KOPT-K1 (cell line): ENCODE measurements around the gene ZACN.
"Not testable (repeated sequence)": the region's sequence is repeated elsewhere in the genome, so short reads cannot be mapped to it uniquely, and the experiment has no call there.

Experiments
- H3K27ac ChIP-seq: fragments of 200-600 bp; sonication (generic); 2 replicates; pipeline ENCODE4 v1.5.1; 2016; ENCODE audit warnings: antibody characterized with exemption, mild to moderate bottlenecking, low read depth, low read length; ENCODE audit not compliant: poor library complexity, severe bottlenecking
- H3K36me3 ChIP-seq: fragments of 200-600 bp; sonication (generic); 2 replicates; pipeline ENCODE4 v1.5.1; 2017; ENCODE audit warnings: antibody characterized with exemption, mild to moderate bottlenecking, low read length, moderate library complexity; ENCODE audit not compliant: insufficient read depth
- H3K9me3 ChIP-seq: fragments of 200-600 bp; sonication (generic); 2 replicates; pipeline ENCODE4 v1.5.1; 2017; ENCODE audit warnings: antibody characterized with exemption, low read length, mild to moderate bottlenecking; ENCODE audit not compliant: insufficient read depth, poor library complexity, severe bottlenecking

The ZACN gene

DNA sequence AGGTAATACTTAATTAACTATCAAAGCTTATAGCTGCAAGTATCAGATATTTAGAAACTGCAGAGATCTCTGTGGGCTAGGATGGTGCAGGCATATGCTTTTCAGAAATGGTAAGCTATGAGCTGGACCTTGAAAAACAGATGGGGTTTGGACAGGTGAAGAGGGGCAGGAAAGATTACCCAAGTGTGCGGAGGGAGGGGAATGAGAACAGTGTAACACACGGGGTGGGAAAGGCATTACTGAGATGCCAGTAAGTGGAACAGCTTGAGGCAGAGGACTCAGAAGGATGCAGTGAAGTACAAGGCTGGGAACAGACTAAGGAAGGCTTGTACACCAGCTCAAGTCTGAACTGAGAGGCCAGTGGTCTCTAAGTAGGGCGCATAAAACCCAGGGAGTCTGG is 29.7 kb upstream of the ZACN start:
- Histone ChIP-seq H3K9me3 (no peaks in the 10 kb centered on the region), H3K36me3 (peaks cover 98% of the 10 kb centered on the region), H3K27ac (no peak overlapping the region)

DNA sequence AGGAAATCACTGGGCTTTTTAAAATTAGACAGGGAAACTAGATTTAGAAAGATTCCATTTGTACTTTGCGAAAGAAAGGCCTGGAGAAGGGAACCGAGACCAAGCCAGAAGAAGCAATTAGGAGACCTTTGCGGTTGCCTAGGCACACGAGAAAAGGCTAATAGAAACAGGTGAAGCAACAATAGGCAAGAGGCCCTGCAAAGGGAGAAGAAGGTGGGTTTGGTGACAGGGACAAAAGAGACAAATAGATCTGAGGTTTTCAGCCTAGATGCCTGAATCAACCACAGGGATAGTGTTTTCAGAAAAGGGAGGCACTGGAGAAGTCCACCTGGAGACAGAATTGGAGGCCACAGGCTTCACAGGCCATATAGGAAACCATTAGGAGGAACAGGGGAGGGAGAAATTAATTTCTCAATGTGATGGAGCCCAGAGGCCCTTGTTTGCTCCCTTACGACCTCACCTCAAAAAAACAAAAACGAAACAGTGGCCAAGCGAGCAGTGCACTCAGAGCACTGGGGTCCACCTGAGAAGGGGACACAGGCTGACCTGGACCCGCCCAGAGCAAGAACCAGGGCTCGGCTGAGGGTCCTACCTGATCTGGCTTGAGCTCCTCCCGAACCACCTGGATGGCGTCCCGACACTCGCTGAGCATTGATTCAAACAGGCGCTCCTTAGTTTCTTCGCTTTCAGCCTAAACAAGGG is 29.0 kb upstream of the ZACN start:
- Histone ChIP-seq H3K27ac (no peak overlapping the region), H3K36me3 (peaks cover 98% of the 10 kb centered on the region), H3K9me3 (no peaks in the 10 kb centered on the region)

DNA sequence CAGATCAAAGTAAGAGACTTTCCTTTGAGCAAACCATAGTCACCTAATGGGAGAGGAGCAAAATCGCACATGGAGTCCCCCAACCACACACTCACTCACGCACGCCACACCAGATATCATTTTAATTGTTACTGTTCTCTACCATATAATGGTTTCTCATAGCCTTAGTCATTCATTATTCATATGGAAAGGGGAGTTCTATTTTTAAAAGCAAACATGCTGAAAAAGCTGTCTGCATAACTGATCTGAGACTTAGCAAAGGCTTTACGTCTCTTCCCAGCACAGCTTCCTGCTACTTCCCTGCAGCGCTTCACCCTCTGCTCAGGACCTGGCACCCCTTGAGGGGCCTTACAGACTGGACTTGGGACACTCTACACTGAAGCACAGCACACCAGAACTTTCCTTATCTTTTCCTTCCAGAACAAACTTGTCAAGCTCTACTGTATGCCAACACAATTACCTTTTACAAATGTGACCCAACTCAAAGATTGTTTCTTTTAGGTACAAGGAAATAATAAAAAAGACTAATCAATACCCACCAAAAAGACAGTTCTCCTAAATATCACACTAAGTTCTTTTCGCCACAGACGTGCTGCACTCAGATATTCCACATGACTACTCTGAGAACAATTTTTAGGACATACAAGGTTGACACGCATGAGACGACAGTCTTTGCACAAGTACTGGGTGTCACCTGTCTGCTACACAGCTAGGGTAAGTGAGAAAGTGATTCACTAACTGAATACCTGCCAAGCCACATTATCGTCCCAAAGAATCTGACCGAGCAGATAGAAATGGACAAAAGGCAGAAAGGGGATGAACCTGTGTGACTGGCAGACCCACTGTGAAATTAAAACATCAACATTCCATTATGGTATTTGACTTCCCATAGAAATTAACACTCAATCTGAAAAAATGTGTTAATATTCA is 28.2 kb upstream of the ZACN start:
- H3K9me3 ChIP-seq = no peaks in the 10 kb centered on the region
- peaks cover 97% of the 10 kb centered on the region for H3K36me3 ChIP-seq
- peak overlapping the region; percentile 15 for H3K27ac ChIP-seq

DNA sequence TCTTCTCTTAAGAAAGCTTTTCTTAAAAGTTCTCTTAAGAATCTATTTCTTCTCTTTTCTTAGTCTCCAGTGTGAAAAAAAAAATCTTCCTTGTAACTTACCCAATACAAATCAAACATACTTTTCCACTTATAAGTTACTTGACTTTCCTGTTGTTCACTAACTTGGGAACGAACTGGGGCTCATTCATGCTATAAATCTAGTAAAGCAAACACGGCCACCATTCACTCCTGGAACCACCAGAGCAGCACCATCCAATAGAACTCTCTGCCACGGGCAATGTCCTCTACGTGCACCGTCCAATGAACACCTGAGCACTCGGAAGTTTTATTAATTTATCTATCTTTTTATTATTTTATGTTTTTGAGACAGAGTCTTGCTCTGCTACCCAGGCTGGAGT is 27.4 kb upstream of the ZACN start:
- Histone ChIP-seq H3K27ac (no peak overlapping the region), H3K9me3 (no peaks in the 10 kb centered on the region), H3K36me3 (peaks cover 97% of the 10 kb centered on the region)

DNA sequence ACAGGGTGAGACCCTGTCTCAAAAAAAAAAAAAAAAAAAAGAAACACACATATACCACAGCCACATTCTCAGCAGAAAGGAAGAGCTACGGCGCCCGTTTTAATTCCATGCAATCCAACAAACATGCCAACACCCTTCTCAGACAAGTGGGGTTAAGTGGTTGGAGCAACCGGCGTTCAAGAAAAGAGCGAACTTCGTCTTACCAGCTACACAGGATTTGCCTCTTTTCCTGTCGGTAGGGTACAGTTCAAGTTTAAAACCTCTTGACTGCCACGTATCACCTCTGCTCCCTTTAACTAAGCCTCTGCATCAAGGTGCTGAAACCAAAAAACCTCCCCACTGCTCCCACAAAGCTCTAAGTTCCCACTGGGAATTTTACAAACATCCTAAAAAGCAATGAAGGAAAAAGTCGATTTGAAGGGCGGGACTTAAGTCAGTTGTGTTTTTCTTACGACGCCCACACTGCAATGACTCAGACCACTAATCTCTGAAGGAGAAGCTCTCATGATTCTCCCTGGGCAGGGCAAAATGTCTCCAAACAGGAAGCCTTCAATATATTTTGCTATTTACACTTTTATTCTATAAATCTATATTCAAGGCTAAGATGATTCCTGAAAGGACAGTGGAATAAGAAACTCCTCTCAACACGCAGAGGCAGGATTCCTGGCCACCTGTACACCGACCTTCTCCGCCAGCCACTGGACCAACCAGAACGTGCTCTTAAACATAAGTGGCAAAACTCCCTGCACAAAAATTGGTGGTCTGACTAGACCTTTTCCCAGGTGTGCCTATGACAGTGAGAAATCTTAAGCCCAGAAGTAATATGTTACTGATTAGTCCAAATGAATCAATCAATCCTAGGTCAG is 25.5 kb upstream of the ZACN start:
- H3K9me3 ChIP-seq = no peaks in the 10 kb centered on the region
- H3K36me3 ChIP-seq = peaks cover 97% of the 10 kb centered on the region
- H3K27ac ChIP-seq = no peak overlapping the region

DNA sequence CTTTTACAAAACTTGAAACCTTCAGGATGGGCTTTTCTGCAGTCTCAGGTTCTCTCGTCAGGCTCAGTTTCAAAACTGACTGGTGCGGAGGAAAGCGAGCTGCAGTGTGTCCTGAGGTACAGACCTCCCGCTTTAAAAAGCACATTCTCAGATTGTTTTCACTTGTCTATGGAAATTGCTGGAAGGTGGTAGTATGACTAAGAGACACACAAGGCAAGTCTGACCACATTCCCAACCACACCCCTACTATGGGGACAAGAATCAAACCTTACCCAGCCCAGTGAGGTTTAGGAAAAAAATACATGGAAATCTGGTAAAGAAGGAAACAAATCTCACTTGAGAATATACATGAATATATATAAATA is 24.9 kb upstream of the ZACN start:
- peaks cover 97% of the 10 kb centered on the region for H3K36me3 ChIP-seq
- H3K27ac ChIP-seq = no peak overlapping the region

DNA sequence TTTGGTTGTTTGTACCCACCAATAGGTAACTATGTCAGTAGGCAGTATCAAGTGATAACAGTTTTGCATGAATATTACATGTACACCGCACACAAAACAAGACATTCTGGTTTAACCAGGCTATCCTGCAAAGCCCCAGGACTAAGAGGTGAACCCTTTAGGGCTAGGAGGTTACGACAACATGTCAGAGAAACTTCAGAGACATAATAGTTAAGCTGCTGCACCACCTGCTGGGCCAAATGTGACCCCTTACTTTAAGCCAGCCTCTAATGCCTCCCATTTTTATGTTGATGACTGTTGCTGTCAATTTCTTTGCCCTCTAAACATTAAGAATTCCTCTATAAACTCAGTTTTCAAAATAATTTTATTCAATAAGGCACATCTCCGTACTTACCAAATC is 22.1 kb upstream of the ZACN start:
- peaks cover 97% of the 10 kb centered on the region for H3K36me3 ChIP-seq
- peak overlapping the region; percentile 2 for H3K27ac ChIP-seq
- no peaks in the 10 kb centered on the region for H3K9me3 ChIP-seq

More for the DNA sequence above, 24.9 kb upstream of the ZACN start:
- no peaks in the 10 kb centered on the region for H3K9me3 ChIP-seq

DNA sequence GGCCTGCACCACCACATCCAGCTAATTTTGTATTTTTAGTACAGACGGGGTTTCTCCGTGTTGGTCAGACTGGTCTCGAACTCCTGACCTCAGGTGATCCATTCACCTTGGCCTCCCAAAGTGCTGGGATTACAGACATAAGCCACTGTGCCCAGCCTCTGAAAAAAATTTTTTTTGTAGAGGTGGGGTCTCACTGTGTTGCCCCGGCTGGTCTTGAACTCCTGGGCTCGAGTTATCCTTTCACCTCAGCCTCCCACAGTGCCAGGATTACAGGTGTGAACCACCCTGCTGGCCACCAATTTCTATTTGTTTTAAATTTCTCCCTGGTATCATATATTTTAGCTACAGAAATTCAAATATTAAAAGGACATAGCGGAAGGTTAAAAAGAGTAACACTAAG is 20.7 kb upstream of the ZACN start:
- not testable (repeated sequence) for H3K27ac ChIP-seq, H3K9me3 ChIP-seq
- peaks cover 96% of the 10 kb centered on the region for H3K36me3 ChIP-seq

DNA sequence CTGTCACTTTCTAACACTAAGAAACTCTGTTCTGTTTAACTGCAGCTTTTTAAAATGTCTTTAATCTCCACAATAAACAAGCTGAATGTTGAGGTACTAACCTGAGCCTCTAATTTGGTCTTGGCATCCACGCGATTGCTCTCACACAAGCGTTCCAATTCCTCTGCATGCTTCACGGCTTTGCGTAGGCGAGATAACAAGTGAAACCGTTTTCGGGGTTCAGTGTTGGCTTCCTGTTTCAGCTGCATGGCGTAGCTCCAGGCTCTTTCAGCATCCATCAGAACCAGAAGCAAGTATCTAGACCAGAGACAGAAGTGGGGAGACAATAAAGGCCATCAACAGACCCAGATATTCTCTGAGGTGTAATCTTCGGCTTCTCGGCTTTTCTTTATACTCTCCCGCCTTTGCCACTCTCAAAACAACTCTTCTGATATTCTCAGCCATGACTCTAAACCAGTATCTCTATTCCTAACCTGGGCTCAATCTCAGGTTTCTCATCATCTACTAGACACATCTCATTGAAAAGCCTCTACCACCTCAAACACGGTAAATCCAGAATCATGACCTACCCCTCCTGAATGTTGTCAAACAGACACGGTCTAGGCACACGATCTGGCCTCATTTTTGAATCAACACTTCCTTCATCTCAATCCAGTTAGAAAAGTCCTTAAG is 15.0 kb upstream of the ZACN start:
- no peak overlapping the region for H3K27ac ChIP-seq
- H3K9me3 ChIP-seq = no peaks in the 10 kb centered on the region
- H3K36me3 ChIP-seq = peaks cover 96% of the 10 kb centered on the region

DNA sequence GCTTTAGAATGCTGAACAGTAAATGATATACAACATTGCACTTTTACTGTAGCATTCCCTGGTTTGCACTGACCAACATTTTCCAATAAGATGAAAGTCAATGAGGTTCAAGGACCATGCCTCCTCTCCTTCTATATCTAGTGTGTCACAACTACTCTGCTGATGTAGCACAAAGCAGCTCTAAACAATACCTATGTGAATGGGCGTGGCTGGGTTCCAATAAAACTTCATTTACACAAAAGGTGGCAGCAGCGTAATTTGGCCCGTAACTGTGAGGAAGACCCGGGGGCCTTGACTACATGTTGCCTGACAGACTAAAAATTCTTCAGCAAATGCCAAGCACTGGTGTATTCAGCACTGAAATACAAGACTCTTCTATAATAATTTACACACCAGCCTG is 13.2 kb upstream of the ZACN start:
- Histone ChIP-seq H3K36me3 (peaks cover 96% of the 10 kb centered on the region), H3K27ac (no peak overlapping the region), H3K9me3 (no peaks in the 10 kb centered on the region)

DNA sequence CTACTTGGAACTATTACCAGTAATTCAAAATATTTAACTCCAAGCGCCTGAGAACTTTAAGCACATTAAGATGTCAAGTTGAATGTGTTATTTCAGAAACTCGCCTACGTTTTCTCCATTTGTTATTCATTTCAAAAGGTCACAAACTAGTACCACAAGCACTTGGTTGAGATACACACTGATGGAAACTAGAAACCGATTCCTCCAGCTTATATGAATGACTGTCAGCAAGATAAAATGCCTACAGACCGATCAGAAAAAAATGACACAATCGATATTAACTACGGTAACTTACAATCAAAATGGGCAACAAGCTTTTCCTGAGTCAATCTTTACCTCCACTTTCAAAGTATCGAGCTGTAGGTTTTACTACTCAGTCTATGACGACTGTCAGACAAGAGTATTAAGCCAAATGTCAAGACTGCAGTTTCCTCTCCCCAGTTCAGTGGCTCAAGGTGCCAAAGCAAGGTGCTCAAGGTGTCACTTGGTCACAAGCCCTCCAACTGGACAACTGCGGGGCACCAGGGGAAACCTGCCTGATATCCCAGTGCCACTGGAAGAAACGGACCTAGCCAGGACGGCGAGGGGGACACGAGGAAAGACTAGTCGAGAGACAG is 7.3 kb upstream of the ZACN start:
- peak overlapping the region; percentile 84 for H3K27ac ChIP-seq
- H3K9me3 ChIP-seq = no peaks in the 10 kb centered on the region
- H3K36me3 ChIP-seq = peaks cover 40% of the 10 kb centered on the region

DNA sequence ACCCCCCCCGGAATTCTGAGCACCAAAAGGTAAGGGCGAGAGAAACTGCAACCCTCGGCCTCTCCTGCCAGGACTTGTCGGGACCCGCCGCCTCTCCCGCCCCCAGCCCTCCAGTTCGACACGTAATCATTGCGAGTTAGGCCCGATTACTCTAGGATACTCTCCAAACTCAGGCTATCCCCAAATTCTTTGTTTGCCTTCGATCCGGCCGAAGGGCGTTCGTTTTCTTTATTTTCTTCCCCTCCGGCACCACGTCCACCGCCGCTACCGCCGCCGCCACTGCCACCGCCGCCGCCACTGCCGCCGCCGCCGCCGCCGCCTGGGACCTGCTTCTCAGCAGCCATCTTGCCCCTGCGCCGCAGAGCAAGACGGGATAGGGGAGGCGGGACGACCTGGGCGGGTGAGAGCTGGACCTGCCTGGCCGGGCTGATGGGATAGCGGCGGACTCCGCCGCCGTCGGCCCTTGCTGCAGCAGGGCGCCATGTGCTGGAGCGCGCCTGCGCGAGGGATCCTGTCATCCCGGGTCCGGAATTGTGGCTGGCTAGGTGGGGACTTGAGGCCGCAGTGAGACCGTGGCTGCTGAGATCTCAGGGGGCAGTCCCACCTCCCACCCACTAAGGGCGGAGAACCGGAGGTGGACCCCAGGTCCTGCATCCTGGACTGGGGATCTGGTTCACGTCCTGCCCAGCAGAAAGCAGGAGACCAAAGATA is 6.7 kb upstream of the ZACN start, which contains the start of gene SRP68:
SRP68 (minus strand) TSS at position 370 of the 711 bp plus-strand sequence; CDS start at position 344, 26 bp downstream.
- Histone ChIP-seq H3K36me3 (peaks cover 34% of the 10 kb centered on the region), H3K27ac (peak within 1 kb of the TSS; percentile 84), H3K9me3 (no peaks in the 10 kb centered on the region)

DNA sequence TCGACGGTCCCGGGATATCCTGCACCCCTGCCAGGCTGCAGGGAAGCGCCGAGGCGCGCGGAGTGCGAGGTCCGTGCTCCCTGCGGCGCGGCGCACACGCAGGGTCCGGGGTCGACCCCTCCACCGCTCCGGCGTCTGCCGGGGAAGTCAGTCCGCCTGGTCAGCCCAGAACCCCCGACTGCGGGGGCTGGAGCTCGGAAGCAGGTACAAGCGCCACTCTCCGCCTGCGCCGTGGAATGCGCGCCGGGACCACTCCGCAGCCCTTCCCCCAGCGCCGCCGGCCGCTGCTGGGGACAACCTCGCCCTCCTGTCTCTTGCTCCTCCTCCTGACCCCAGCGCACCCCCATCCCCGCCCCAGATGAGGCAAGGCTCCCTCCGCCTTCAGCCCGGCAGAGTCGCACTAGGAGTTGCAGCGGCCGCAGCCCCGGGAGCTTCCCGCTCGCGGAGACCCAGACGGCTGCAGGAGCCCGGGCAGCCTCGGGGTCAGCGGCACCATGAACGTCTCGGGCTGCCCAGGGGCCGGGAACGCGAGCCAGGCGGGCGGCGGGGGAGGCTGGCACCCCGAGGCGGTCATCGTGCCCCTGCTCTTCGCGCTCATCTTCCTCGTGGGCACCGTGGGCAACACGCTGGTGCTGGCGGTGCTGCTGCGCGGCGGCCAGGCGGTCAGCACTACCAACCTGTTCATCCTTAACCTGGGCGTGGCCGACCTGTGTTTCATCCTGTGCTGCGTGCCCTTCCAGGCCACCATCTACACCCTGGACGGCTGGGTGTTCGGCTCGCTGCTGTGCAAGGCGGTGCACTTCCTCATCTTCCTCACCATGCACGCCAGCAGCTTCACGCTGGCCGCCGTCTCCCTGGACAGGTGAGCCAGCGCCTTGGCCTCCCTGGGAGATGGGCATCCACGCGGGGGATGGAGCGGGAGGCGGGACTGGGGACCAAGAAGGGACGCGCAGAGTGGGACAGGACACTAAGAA is 4.3 kb upstream of the ZACN start, which contains the start of gene GALR2:
GALR2 (plus strand) TSS at position 392 of the 974 bp plus-strand sequence; CDS start at position 495, 103 bp downstream.
- peaks cover 11% of the 10 kb centered on the region; the same call in 1 of the 2 replicates for H3K36me3 ChIP-seq
- no peaks in the 10 kb centered on the region for H3K9me3 ChIP-seq
- H3K27ac ChIP-seq = no peak within 1 kb of the TSS
